GM10266 (cell line): ENCODE results near the gene ZNF608.

Experiments
- DNase-seq: peaks from one replicate; pipeline ENCODE4 v3.0.0; 2012; ENCODE audit errors: extremely low spot score
- TF ChIP-seq, protein P1 (sequence below): IDR thresholded peaks from 2 replicates; pipeline ENCODE4 v1.5.1; 2012; ENCODE audit warnings: mild to moderate bottlenecking, low read depth; ENCODE audit not compliant: control insufficient read depth, insufficient read depth; ENCODE audit errors: missing control alignments

ZNF608 gene, protein sequence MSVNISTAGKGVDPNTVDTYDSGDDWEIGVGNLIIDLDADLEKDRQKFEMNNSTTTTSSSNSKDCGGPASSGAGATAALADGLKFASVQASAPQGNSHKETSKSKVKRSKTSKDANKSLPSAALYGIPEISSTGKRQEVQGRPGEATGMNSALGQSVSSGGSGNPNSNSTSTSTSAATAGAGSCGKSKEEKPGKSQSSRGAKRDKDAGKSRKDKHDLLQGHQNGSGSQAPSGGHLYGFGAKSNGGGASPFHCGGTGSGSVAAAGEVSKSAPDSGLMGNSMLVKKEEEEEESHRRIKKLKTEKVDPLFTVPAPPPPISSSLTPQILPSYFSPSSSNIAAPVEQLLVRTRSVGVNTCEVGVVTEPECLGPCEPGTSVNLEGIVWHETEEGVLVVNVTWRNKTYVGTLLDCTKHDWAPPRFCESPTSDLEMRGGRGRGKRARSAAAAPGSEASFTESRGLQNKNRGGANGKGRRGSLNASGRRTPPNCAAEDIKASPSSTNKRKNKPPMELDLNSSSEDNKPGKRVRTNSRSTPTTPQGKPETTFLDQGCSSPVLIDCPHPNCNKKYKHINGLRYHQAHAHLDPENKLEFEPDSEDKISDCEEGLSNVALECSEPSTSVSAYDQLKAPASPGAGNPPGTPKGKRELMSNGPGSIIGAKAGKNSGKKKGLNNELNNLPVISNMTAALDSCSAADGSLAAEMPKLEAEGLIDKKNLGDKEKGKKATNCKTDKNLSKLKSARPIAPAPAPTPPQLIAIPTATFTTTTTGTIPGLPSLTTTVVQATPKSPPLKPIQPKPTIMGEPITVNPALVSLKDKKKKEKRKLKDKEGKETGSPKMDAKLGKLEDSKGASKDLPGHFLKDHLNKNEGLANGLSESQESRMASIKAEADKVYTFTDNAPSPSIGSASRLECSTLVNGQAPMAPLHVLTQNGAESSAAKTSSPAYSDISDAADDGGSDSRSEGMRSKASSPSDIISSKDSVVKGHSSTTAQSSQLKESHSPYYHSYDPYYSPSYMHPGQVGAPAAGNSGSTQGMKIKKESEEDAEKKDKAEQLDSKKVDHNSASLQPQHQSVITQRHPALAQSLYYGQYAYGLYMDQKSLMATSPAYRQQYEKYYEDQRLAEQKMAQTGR (N-terminal part only)

DNA sequence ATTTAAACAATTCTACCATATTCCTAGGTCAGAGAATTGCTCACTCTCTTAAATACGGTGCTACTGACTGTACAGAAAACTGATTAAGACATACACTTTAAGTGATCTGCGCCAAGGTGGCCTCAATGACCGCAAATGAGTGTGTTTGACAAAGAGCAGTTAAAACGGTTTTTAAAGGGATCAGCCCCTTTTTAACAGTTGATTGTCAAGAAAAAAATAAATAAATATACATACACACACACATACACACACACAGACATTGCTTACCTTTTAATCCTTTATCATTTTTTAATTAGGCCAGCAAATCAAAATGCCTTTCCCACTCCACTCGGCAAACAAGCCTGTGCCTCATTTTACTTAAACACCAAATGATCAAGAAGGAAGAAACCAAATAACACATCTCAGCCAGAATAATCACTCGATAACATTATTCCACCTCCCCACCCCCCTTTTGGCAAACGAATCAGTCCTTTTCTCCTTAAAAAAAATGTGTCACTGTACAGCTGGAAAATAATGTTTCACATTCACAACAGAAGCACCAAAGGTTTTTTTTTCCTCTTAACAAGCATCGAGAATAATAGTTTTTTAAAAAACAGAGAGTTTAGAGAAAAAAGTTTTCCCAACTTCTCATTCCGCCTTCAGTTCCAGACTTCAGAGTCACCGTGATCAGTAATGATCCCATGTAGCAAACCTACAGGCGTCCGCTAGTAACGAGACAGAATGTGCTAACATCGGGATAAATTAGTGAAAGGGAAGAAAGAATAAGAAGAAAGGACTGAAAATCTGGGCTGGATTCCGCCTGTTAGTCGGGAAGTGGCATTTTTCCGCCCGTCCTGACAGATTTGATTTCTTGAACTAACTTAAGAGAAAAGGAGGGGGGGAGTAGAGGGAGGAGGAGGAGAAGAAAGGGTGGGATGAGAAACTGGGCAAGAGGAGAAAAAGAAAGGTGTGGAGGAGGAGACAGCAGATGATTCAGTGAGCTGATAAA is at the start of gene ZNF608:
Gene ZNF608, minus strand, starts transcription at position 712 of the 988 bp plus-strand sequence. CDS start 1,650 bp downstream, outside the sequence.
- TF ChIP-seq, protein P1, sequence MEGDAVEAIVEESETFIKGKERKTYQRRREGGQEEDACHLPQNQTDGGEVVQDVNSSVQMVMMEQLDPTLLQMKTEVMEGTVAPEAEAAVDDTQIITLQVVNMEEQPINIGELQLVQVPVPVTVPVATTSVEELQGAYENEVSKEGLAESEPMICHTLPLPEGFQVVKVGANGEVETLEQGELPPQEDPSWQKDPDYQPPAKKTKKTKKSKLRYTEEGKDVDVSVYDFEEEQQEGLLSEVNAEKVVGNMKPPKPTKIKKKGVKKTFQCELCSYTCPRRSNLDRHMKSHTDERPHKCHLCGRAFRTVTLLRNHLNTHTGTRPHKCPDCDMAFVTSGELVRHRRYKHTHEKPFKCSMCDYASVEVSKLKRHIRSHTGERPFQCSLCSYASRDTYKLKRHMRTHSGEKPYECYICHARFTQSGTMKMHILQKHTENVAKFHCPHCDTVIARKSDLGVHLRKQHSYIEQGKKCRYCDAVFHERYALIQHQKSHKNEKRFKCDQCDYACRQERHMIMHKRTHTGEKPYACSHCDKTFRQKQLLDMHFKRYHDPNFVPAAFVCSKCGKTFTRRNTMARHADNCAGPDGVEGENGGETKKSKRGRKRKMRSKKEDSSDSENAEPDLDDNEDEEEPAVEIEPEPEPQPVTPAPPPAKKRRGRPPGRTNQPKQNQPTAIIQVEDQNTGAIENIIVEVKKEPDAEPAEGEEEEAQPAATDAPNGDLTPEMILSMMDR: no peak
- no peak for DNase-seq

DNA sequence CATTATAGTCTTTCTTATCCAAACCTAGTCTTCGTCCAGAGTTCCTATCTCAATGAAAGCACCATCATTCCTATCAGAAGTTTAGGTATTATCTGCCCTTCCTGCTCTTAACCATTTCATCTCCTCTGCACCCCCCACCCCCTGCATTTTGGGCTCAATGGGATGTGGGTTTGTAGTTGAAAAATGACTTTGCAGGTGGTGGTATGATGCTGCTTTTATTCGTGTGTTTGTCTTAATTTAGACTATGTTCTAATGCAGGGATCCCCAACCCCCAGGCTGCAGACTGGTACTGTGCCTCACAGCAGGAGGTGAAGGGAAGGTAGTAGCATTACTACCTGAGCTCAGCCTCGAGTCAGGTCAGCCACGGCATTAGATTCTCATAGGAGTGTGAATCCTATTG is 49.4 kb upstream of the ZNF608 start:
- no peak for DNase-seq
- TF ChIP-seq, protein P1: no peak

DNA sequence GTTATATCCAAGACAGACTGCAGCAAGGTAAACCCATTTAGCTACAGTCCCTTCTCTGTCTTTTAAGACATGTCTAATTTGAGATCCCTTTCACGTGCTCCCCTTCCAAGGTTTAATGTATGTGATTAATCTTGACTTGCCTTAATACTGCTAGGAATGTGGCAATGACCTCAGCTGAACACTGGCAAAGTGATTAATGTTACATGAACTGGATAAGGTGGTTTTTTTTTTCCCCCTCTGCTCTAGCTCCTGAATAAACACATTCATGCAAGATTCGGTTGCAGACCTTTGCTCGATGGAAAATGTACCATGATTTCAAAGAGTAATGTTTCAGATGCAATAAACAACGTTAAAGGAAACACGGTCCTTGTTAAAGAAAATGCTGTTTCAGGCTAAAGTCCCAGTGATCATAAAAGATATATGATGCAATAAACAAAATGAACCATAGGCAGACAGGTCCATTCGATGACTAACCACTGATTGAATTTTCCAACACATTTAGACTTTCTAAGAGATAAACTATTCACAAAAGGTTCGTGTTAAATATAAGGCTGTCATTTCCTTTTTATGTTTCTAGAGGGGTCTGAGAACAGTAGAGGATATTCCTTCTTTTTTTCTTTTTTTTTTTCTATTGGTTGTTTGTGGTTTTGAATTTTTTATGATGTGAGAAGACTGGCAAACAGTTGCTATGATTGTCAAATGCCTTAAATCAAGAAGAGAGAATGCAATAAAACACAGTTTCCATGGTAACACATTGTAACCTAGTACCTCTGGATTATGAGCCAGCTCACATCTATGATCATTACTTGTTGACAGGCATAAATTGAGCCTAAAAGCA is 44.7 kb upstream of the ZNF608 start:
- no peak for DNase-seq
- TF ChIP-seq, protein P1: no peak

DNA sequence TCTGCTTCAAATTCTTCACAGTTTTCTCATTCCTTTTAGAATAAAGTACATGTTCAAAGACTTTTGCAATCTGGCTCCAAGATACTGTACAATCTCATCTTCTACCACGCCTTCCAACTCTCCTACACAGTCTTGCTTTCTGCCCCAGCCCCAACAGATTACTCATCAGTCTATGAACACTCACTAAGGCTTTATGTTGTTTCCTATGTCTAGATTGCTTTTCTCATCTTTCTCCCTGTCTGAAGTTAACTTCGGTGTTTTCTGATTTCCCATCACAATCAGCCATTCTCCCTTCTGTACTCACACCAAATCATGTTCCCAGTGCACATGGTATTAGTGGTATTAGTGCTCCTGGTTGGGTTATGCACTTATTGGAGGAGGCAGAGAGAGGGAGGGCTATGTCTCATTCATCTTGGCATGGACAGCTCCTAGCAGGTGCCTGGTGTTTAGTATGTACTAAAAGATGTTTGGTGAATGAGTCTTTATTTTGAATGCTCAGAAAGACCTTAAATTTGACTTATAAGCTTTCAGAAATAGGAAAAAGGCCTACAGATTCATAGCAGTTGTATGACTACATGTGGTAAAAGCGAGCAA is 44.0 kb upstream of the ZNF608 start:
- TF ChIP-seq, protein P1: no peak
- no peak for DNase-seq

DNA sequence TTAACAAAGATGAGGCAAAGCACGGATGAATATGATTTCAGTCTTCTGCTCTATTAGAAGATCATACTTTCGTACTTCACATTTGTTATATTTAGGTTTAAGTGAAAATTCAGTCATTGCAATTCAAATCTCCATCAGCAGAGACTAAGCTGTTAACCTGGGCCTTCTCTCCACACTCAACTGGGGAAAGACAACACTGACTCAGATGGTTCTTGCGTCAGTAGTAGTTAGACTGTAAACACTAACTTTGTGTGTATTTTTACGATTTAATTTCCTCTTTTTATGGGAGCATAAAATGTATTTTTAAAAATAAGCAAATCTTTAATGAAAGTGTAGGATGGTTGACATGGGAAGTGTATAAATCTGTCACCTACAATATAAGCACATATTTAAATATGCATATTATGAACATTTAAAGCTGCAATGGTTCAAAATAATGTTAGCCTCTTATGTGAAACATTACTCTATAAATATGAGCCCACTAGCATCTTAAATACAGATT is 42.7 kb upstream of the ZNF608 start:
- TF ChIP-seq, protein P1: no peak
- no peak for DNase-seq

DNA sequence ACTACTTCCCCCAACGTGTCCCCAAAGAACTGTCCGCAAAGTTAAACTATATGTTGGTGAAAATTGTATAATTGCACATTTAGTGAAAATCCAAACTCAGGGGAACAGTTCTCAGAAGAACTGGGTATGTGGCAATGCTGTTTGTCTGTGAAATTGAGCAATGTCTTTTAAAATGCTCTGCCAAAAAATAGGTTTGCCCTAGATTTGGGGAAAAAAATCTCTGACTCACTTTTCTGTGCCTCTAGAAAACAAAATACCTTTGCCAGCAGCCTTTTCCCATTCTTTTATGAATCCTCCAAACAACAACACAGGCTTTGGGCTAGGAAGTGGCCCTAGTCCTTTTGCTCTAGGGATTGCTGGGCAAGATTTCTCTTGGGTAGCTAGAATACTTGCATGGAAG is 37.4 kb upstream of the ZNF608 start:
- DNase-seq: no peak
- TF ChIP-seq, protein P1: no peak
